PFSK-1 (cell line): ENCODE data around the gene DMAC2.

Experiments used
- POLR2AphosphoS5 ChIP-seq: IDR thresholded peaks from 2 replicates; pipeline ENCODE4 v1.6.1; 2012; ENCODE audit warnings: low read depth, mild to moderate bottlenecking, control low read depth, low read length, moderate library complexity
- TAF1 ChIP-seq: IDR thresholded peaks from 2 replicates; pipeline ENCODE4 v1.6.1; 2012; ENCODE audit warnings: low read length, control low read depth, borderline replicate concordance; ENCODE audit not compliant: insufficient read depth

- no peak for TF ChIP-seq POLR2AphosphoS5
- TF ChIP-seq TAF1, result no peak
These were observed 46.9 kb downstream of the DMAC2 start for GRCh38 chr19:41392775-41393174.
